NT2/D1 (cell line): ENCODE data around the gene CSK.

Source experiments
- SUZ12 ChIP-seq: IDR thresholded peaks from 2 replicates; pipeline ENCODE4 v1.6.1; 2011; ENCODE audit not compliant: insufficient read length, insufficient read depth; ENCODE audit errors: extremely low read depth
- YY1 ChIP-seq: IDR thresholded peaks from 2 replicates; pipeline ENCODE4 v1.6.1; 2011; ENCODE audit not compliant: insufficient read length, insufficient read depth
- ZNF274 ChIP-seq: IDR thresholded peaks from 2 replicates; pipeline ENCODE4 v1.6.1; 2011; ENCODE audit warnings: mild to moderate bottlenecking, low read depth, low read length

- TF ChIP-seq ZNF274: no peak
- TF ChIP-seq YY1: no peak
- no peak for TF ChIP-seq SUZ12
These were observed 27.4 kb downstream of the CSK start for GRCh38 chr15:74809242-74809641.
